PFSK-1 (cell line): ENCODE measurements around the gene ADIRF.

Experiments
- FOXP2 ChIP-seq: optimal IDR thresholded peaks from 2 replicates; pipeline ENCODE3; 2011; ENCODE audit warnings: borderline replicate concordance, control low read depth, inconsistent platforms; ENCODE audit not compliant: insufficient read depth; ENCODE audit errors: extremely low read length, extremely low read depth
- POLR2AphosphoS5 ChIP-seq: IDR thresholded peaks from 2 replicates; pipeline ENCODE4 v1.6.1; 2012; ENCODE audit warnings: low read depth, mild to moderate bottlenecking, control low read depth, low read length, moderate library complexity
- REST ChIP-seq, 2 experiments: IDR thresholded peaks; 2 replicates each; pipeline versions ENCODE4 v1.6.1 to v1.8.0; 2011 to 2012; ENCODE audit warnings: low read depth in 2 of 2, low read length in 2 of 2, control low read depth in 1 of 2, inconsistent platforms in 1 of 2, mild to moderate bottlenecking in 1 of 2, moderate library complexity in 1 of 2; ENCODE audit not compliant: insufficient read depth in 1 of 2
- SIN3A ChIP-seq: IDR thresholded peaks from 2 replicates; pipeline ENCODE4 v1.6.1; 2012; ENCODE audit warnings: mild to moderate bottlenecking, low read length, moderate library complexity, borderline replicate concordance; ENCODE audit not compliant: insufficient read depth
- TAF1 ChIP-seq: IDR thresholded peaks from 2 replicates; pipeline ENCODE4 v1.6.1; 2012; ENCODE audit warnings: low read length, control low read depth, borderline replicate concordance; ENCODE audit not compliant: insufficient read depth

ADIRF gene

DNA sequence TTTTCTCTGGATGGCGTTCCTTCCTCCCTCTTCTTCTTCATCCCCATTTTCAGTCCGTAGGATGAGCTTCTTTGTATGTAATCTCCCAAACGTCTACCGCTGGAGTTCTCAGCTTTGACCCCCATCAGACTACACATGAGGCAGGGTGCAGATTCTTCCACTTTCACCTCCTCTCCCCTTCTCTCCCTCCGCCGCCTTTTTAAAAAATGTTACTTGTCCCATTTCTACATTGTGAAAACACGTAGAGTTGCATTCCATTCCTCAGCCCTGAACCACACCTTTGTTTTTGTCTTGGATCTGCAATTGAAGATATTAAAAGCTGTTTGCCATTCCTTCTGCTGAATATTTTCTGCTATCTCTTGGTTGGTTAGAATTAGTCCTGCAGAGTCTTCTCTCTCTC, 6.2 kb downstream of the ADIRF start:
- no peak for TF ChIP-seq SIN3A
- TF ChIP-seq REST (IDR thresholded peaks at IDR 0.05; ENCODE audit: insufficient read depth in 1 of 2, low read depth in 2 of 2, low read length in 2 of 2), result no peak
- no peak for TF ChIP-seq POLR2AphosphoS5
- no peak for TF ChIP-seq TAF1
- no peak for TF ChIP-seq FOXP2

- no peak for TF ChIP-seq SIN3A
- no peak for TF ChIP-seq POLR2AphosphoS5
- no peak for TF ChIP-seq TAF1
- no peak for TF ChIP-seq FOXP2
- no peak for TF ChIP-seq REST (IDR thresholded peaks at IDR 0.05; ENCODE audit: insufficient read depth in 1 of 2, low read depth in 2 of 2, low read length in 2 of 2)
These were observed 8.2 kb downstream of the ADIRF start for GRCh38 chr10:86976362-86977056.

GRCh38 chr10:86979296-86979818, 11.1 kb downstream of the ADIRF start:
- no peak for TF ChIP-seq REST (IDR thresholded peaks at IDR 0.05; ENCODE audit: insufficient read depth in 1 of 2, low read depth in 2 of 2, low read length in 2 of 2)
- TF ChIP-seq SIN3A, result no peak
- no peak for TF ChIP-seq POLR2AphosphoS5
- TF ChIP-seq FOXP2, result no peak

- TF ChIP-seq SIN3A (no peak), FOXP2 (no peak), POLR2AphosphoS5 (no peak), TAF1 (no peak), REST (IDR thresholded peaks at IDR 0.05; ENCODE audit: insufficient read depth in 1 of 2, low read depth in 2 of 2, low read length in 2 of 2) (no peak)
These were observed 11.7 kb downstream of the ADIRF start for GRCh38 chr10:86979977-86980448.

DNA sequence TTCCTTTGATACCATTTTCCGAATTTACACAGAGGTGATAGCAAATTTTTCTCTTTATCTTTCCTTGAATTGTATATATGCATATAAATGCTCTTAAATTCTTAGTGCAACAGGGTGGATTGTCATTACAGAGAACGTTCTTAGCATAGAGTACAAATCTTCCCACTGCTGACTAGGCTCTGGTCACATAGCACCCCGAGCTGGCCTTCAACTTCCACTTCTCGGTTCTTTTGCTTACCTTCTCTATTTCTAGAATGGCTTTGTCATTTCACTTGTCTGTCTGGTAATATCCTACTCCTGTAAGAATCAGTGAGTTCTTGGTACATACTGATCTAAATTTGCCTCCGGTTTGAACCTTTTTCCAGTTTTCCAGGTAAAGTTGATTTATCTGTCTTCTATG, 13.4 kb downstream of the ADIRF start:
- TF ChIP-seq TAF1 (no peak), FOXP2 (no peak), REST (IDR thresholded peaks at IDR 0.05; ENCODE audit: insufficient read depth in 1 of 2, low read depth in 2 of 2, low read length in 2 of 2) (no peak), POLR2AphosphoS5 (no peak), SIN3A (no peak)
